Endothelial cell of hepatic sinusoid (primary cell): Measurements from ENCODE around the gene WWOX.
"Not testable (repeated sequence)": the region's sequence is repeated elsewhere in the genome, so short reads cannot be mapped to it uniquely, and the experiment has no call there.

Experiments
- in situ Hi-C: cut with HindIII; loops from 2 replicates; pipeline ENCODE4 v1.10.0; 2017; ENCODE audit warnings: low sequenced_read_pairs

Gene WWOX

DNA sequence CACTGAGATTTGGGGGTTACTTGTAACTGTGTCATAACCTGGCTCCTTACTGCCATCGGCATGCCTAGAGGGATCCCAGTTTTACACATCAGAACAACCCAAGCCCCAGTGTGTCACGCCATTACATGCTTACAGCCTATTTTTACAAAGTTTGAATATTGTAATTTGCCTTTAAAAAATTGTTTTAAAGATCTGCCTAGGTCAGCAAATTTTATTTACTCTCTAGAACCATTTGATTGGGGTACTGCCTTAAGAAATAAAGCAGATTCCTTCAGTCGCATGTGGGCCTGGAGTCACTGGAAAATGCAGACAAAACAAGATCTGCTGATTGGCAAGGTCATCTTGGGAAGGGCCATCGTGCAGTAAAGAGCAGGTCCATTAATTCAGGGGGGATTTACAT, 566.9 kb downstream of the WWOX start:
- in situ Hi-C loops = no loop called here

DNA sequence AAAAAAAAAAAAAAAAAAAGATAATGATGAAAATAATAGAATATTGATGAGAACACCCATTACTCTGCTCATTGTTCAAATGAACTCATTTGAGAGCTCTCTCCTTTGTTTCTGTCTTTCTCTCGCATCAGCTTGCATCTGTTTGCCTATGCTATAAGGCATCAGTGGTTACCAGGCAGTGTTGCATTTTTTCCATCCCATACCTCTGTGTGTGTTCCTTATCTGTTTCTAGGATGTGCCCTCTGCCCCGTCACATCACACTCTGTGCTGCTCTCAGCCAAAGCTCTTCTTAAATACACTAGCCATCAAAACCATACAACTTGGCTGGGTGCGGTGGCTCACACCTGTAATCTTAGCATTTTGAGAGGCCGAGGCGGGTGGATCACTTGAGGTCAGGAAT, 568.2 kb downstream of the WWOX start:
- in situ Hi-C loops = no loop called here

DNA sequence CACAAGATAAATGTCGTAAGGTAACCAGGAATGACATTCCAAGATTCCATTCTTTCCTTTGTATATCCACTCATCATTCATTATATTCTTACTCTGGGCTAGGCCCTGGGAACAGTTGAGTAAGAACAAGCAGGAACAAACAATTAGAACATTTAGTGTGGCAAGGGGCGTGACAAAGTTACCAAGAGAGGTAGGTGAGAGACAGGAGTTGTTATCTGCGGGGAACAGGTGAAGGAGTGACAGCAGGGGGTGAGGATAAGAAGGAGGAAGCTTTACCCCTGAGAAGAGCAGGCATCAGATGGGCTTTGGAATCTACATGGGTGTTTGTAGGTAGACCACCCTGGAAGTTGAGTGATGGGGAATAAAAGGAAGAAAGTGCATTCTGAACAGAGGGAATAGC, 568.9 kb downstream of the WWOX start:
- in situ Hi-C loops = no loop called here

DNA sequence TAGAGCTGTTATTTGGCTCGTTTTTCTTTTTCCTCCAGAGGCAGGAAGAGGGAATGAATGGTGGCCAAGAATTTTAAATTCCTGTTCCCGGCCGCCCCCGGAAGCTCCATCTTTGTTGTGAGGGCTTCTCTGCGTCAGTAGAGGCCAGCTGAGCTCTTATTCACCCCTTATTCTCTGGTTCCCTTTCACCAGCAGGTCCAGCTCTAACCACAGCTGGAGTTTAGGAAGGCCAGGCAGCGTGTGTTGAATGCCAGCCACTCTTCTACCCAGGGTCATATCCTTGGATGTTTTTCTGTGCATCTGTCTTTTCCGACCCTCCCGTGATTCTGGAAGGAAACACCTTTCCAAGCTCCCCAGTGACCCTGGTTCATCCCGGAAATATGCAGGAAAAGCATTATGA, 570.5 kb downstream of the WWOX start:
- in situ Hi-C loops = no loop called here

DNA sequence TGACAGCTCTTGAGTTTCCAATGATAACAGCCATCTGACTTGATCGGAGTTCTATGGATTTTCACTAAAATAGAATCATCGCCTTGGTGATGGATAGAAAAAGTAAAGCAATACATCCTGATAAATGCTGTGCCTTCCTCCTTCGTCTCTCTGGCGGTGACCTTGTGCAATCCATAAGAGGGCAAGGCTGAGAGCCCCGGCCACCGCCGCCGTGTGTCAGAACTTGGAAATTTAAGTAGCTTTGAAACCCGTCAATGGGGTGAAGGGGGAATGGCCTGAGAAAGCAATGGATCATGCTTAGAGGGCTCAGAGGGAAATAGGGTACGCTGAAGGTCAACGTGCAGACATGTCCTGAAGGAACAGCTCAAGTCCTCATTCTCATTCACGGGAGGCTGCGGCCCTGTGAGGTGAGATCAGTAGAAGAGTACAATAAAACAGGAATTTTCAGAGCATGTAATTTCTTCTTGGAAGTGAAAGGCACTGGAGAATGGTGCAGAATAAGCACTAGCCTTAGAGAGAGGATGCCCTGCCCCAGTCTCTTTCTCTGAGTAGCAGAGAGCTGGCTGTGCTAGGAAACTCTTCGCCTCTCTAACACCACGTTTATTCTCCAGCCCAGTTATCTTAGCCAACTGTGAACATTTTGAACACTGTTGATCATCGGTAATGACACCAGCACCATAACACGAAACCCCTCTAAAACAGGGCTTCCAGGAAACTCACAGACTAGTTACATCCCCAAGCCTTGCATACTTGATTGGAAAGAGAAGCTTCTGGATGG, 573.5 kb downstream of the WWOX start:
- in situ Hi-C loops = no loop called here

DNA sequence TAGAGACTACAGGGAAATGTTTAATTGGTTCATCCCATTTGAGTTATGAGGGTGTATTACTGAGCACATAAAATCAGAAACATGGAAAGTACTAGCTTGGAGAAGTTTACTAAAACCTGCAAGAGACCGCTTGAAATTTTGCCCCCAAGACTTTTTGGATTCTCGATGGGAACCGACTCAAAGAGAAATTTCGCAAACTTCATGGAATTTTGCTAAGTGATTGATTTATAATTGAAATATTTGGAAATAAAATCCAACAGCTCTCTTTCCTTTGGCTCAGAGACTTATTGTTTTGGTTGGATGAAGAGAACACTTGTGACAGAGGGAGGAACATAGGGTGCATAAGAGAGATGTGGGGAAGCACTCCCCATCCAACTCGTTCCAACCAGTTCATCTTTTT, 574.4 kb downstream of the WWOX start:
- in situ Hi-C loops = no loop called here

DNA sequence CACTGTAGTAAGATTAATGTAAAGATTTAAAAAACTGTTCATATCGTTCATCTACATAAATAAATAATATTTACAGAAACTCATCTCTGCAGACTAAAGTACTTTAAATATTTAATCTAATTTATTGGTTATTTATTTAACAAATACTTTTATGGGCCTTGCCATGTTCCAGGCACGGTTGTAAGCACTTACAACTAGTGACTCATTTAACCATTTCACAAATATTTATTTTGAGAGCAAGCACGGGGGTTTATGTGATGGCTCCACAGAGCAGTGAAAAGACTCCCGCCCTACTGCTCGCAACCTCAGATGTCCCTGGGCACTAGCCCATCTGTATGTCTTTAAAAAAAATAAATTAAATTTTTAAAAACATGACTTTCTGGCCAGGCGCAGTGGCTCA, 575.9 kb downstream of the WWOX start:
- in situ Hi-C loops = no loop called here

DNA sequence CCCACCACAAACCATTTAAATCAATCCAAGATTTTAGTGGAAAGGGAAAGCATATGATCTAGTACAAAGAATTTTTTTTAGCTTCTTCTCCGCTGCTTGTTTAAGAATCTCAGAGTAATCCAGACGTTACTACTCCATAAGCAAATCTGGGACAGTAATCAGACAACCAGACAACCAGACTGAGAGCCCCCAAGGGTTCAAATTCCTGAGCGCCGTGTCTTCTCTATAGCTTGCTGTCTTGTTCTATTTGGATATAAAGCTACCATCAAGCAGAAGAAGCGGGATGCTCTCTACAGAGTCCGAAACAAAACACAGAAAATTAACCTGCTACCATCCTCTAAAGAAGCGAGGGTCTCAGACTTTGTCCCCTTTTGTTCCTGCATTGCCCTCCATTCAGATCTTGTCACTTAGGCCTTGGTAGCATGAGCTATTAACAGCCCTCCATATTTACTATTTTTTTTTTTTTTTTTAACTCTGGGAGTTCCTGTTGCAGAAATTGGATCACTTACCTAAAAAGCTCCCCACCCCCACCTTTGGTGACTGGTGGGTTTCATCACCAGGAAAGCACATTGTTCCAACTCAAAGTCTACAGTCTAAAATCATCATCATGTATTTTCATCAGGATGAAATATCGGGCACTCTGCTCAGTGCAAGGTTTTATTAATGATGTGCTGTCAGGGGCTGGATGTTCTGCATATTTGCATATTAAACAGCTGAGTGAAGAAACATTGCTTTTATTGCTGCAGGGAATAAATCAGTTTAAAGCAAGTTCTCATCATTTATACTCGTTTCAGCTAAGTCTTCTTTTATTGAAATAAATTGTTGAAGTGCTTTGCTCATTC, 576.7 kb downstream of the WWOX start:
- in situ Hi-C loops = no loop called here

DNA sequence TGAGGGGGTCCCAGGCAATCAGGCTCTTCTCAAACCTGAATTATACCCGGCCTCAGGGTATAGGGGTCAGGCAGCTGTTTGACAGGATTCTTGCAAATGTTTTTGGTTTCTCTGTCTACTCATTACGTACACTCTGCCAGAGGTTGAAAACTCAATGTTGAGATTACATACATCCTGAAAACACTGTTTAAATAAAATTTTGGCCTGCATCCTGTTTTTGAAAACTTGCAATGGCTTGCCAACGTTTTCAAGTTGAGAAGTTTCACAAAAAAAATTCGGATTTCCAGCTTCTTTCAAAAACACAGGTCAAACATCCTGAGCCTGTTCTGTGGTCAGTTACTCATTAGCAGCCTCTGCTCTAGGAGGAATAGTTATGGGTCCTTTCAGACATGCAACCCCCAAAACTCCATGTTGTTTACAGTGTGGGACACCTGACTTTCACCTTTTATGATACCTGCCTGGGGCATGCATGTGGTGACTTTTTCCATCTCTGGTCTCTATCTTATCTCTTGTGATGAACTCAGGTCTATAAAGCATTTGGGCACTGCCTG, 577.8 kb downstream of the WWOX start:
- in situ Hi-C loops = no loop called here

DNA sequence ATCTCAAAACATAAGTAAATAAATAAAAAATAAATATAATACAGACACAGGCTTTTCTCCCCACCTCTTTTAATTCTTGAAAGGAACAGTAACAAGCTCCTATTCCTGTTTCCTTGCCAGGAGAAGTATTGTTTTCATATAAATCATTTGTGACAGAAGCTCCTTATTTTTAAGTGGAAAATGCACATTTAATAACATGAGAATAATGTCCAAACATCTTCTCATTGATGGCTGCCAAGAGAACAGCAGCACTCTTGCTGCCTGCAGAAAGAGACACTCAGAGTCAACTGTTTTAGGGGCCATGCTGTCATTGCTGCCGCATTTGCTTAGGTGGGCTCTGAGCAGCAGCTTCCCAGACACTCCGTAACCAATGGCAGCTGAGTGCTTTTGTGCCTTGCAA, 580.1 kb downstream of the WWOX start:
- in situ Hi-C loops = no loop called here

DNA sequence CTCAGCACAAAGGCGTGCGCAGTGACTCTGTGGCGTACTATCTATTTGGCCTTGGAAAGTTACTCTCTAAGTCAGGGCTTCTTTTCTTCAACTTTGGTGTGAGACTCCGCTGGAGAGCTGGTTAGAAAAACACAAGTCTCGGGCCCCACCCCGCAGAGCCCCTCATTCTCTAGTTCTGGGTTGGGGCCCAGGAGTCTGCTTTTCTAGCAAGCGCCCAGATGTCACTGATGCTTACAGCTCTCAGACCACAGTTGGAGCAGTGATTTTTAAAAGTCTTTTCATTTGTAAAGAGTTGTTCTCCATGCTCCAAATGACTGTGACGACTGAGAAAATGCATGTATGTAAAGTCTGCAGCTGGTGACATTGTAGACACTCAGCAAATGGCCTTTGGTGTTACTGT, 582.3 kb downstream of the WWOX start:
- in situ Hi-C loops = no loop called here

DNA sequence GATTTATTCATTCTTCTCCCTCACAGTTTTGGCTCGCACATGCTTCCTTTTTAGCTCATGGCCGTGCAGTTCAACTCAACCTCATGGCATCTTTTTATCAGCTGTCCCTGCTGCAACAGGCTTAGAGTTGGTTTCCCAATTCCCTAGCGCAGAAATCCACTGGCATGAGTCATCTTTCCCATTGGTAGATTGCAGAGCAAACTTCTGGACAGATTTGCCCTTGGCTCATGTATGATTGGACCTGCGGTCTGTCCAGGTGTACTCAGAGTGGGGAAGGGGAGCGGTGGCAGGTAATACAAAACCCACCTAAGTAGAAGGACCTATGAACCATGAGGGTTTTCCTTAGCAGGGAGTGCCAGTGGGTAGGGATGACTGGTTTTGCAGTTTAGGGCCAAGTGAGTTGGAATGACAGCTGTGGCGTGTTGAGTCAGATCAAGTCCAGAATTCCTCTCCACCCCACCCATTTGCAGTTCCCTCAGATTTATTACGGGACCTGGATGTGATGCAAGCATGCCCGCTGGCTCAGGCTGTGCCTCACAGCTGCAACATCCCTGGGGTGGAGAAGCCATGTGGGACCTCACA, 584.7 kb downstream of the WWOX start:
- in situ Hi-C loops = no loop called here

DNA sequence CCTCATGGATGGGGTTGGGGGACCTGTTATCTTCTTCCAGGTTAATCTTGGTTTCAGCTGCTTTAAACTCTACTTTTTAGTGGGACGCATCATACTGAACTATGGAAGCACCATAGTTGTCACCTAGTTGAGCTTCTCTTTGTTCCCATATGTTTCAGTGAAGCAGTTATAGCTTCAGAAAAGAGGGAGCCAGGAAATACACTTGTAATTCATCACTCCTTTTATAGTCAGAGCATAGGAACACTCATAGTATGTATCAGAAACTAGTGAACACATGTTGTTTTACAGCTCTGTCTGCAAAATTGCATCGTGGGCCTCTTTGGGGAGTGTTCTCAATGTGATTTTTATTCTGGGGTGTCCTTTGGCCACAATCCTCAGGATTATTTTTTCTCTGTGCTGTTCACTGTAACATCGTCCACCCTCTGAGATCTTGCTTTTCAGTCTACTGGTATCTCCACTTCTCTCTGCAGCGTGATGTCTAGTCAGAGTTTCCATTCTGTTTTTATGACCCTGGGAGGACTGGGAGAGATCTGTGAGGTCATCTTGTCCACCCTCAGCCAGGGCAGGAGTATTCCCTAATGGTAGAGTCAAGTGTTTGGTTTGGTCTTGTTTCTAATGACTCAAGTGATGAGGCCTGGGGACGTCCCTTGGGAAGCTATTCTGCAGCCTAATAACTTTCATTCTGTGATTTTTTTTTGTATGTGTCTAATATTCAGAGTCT, 585.4 kb downstream of the WWOX start:
- in situ Hi-C loops = no loop called here

DNA sequence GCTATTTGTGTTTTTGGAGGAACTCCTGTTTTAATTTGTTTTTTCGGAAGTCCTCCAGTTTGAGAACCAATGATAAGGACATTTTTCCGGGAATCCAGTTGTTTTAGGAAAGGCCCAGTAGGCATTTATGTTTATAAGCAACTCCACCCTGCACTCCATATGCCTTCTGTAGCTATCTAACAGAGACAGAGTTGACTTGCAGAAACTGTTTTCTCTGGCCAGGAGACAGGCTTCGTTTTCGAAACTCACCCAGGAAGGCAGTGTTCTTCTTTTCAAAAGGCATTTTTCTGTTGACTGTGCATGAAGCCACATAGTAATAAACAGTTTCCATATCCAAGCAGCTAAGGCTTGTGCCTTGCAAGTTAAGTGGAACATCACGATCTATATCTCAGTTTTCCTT, 587.1 kb downstream of the WWOX start:
- in situ Hi-C loops = no loop called here

DNA sequence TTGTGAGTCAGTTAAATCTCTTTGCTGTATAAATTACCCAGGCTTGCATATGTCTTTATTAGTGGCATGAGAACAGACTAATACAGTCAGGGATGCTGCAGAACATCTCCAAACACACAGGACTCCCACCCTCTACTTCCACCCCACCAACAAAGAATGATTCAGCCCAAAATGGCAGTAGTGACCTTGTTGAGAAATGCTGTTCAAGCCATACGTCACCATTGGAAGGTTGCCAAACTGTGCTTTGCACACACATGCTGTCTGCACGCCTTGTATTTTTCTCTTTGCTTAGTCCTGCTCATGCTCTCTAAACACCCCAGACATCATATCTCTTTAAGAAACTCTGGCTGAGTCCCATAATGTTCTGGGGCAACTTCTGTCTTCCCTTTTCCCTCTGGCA, 589.6 kb downstream of the WWOX start:
- in situ Hi-C loops = no loop called here

DNA sequence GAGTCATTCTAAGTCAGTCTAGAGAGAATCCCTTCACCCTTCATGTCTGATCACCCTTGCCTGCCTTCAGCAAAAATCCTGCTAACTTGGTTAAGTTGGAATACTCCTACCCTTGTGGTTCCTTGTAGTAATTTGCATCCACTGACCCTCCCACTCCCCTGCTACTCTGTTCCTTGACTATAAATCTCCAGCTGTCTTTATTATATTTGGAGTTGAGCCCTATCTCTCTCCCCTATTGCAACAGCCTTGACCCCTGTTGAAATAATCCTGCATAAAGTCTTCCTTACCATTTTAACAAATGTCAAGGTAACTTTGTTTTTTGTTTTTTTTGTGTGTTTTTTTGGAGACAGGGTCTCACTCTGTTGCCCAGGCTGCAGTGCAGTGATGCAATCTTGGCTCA, 590.1 kb downstream of the WWOX start:
- in situ Hi-C loops = no loop called here

DNA sequence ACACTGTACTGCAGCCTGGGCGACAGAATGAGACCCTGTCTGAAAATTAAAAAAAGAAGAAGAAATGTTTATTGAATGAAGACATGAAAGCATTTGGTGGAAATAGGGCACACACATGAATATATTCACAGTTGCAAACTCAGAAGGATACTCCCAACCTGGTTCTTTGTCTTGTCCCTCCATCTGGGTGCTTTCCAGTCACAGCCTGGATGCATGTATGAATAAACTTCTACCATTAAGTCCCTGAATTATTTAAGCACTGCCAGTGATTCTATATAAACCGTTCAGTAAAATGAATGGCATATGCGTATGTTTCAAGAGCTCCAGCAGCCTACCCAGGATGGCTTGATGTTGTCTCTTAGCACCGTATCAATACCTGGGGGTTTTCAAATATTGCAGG, 591.1 kb downstream of the WWOX start:
- in situ Hi-C loops = no loop called here

DNA sequence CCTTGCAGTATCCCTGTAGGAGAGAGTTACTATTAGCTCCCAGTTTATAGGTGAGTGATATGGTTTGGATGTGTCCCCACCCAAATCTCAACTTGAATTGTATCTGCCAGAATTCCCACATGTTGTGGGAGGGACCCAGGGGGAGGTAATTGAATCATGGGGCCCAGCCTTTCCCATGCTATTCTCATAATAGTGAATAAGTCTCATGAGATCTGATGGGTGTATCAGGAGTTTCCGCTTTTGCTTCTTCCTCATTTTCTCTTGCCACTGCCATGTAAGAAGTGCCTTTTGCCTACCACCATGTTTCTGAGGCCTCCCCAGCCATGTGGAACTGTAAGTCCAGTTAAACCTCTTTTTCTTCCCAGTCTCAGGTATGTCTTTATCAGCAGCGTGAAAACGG, 592.3 kb downstream of the WWOX start:
- in situ Hi-C loops = not testable (repeated sequence)

DNA sequence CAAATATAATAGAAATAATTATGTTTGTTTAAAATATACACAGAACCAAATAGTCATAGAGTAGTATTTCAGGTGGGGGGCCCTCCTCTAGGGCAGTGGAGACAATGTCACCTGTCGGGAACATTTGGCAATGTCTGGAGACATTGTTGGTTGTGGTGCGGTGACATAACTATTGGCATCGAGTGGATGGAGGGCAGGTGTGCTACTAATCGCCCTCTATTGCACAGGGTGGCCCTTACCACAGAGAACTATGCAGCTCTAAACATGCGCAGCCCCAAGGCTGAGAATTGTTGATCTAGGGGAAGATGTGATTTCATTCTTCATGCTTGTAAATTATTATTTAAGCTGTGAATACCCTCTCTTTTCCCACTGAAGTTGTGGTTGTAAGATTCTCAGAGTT, 594.0 kb downstream of the WWOX start:
- in situ Hi-C loops = no loop called here

DNA sequence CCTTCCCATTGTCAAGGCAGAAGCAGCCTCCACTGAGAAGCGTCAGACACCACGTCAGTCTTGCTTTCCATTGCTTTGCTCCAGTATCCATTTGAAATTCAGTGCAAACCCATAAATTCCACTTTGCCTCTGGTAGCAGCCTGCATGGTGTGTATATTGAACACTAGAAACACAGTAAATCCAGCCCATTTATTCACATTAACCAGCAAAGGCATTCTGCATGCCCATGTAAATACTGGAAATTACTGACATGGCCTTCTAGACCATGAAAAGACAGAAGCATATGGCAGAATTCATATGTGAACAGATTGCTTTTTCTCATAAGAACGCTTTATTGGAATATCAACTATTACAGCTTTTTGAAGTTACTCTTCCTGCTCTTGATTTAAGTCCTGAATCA, 595.0 kb downstream of the WWOX start:
- in situ Hi-C loops = no loop called here

DNA sequence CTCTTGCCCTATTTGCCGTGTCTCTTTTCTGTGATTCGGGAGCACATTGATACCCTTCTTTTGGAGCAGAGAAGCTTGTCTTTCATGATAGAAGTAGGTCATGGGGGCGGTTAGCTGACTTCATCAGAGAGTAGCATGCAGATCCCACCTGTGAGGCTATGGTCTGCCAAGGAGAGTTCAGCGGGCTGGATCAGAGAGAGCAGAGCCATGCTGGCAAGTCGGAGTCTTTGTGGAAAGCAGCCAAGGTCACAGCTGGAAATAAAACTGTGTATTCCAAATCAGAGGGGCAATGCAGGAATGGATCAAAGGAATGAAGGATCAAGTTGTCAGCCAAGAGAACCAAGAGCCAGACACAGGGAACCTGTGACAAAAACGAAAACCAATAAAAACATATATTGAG, 595.9 kb downstream of the WWOX start:
- in situ Hi-C loops = no loop called here
